Osteocyte (in vitro differentiated cells): ENCODE measurements around the gene OPCML. TPM values are rescaled to one million over a fixed set of nuclear protein-coding genes. Genes with fewer than 3 reads are reported as not detected.

Experiments used
- DNase-seq: peaks from one replicate; pipeline ENCODE4 v3.0.0; 2021; ENCODE audit warnings: mixed read lengths; ENCODE audit not compliant: unreplicated experiment; ENCODE audit errors: extremely low spot score
- H3K27ac Mint-ChIP-seq: one replicate; pipeline ENCODE4 v1.8.0; 2021; ENCODE audit warnings: mild to moderate bottlenecking, mixed read lengths; ENCODE audit not compliant: unreplicated experiment
- H3K27me3 Mint-ChIP-seq: one replicate; pipeline ENCODE4 v1.8.0; 2021; ENCODE audit warnings: mixed read lengths; ENCODE audit not compliant: unreplicated experiment
- H3K36me3 Mint-ChIP-seq: one replicate; pipeline ENCODE4 v1.8.0; 2021; ENCODE audit warnings: mixed read lengths; ENCODE audit not compliant: unreplicated experiment
- H3K4me1 Mint-ChIP-seq: one replicate; pipeline ENCODE4 v1.8.0; 2021; ENCODE audit warnings: mixed read lengths; ENCODE audit not compliant: unreplicated experiment
- H3K4me3 Mint-ChIP-seq: one replicate; pipeline ENCODE4 v1.8.0; 2021; ENCODE audit warnings: mild to moderate bottlenecking, moderate library complexity, mixed read lengths; ENCODE audit not compliant: unreplicated experiment
- H3K9me3 Mint-ChIP-seq: one replicate; pipeline ENCODE4 v1.8.0; 2021; ENCODE audit warnings: mixed read lengths; ENCODE audit not compliant: unreplicated experiment
- total RNA-seq: library from RNA; stranded (reverse); gene quantifications from 2 replicates; pipeline ENCODE4 v1.2.1, GENCODE V29; 2021
- TF ChIP-seq, protein P1 (sequence below): fragments of 200-600 bp; sonication (generic); IDR thresholded peaks from 2 replicates; pipeline ENCODE4 v1.5.0; 2021; ENCODE audit warnings: antibody characterized with exemption, mild to moderate bottlenecking, moderate library complexity

The OPCML gene
- total RNA-seq, 1 donor from 2014 or later = 0.11 TPM

DNA sequence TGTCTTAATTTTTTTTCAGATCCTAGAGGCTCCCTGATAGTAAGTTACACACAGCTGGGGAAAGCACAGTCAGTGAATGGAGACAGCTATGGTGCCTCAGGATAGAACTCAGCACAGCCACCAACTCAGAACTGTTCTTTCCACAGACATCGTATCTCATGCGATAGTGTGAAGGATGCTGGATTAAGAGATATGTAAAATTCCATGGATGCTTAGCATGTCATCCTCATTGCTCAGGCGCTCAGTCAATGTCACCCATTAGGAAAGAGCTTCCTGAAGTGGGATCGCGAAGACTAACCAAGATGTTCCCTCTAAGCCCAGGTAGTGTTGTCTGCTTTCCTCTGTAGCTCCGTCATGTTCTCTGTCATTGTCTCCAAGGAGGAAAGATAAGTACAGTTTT, 1000.4 kb downstream of the OPCML start:
- no peaks in the 10 kb centered on the region for H3K9me3 Mint-ChIP-seq
- TF ChIP-seq, protein P1, sequence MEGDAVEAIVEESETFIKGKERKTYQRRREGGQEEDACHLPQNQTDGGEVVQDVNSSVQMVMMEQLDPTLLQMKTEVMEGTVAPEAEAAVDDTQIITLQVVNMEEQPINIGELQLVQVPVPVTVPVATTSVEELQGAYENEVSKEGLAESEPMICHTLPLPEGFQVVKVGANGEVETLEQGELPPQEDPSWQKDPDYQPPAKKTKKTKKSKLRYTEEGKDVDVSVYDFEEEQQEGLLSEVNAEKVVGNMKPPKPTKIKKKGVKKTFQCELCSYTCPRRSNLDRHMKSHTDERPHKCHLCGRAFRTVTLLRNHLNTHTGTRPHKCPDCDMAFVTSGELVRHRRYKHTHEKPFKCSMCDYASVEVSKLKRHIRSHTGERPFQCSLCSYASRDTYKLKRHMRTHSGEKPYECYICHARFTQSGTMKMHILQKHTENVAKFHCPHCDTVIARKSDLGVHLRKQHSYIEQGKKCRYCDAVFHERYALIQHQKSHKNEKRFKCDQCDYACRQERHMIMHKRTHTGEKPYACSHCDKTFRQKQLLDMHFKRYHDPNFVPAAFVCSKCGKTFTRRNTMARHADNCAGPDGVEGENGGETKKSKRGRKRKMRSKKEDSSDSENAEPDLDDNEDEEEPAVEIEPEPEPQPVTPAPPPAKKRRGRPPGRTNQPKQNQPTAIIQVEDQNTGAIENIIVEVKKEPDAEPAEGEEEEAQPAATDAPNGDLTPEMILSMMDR = no peak
- H3K4me3 Mint-ChIP-seq = no peak overlapping the region
- peaks cover 29% of the 10 kb centered on the region for H3K27me3 Mint-ChIP-seq
- H3K4me1 Mint-ChIP-seq = peaks cover 15% of the 10 kb centered on the region
- DNase-seq = no peak
- no peak overlapping the region for H3K27ac Mint-ChIP-seq
- H3K36me3 Mint-ChIP-seq = no peaks in the 10 kb centered on the region

DNA sequence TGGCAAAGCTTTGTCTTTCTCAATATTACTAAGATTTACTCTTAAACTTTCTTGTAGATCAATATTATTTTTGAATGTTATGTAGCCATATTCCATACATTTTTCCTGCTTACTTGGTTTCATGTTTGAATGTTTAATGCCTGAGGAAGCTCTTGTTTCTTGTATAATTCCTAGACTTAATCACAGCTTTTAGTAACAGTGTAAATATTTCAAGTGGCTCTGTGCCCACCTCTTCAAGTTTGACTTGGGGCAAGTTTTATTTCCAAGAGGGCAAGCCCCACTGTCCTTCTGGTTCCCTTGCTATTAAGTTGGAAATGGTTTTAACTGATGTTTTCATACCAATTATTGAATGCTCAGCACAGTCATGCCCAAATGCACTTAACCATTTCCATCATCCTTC, 1004.1 kb downstream of the OPCML start:
- peaks cover 22% of the 10 kb centered on the region for H3K27me3 Mint-ChIP-seq
- DNase-seq = no peak
- no peaks in the 10 kb centered on the region for H3K36me3 Mint-ChIP-seq
- H3K9me3 Mint-ChIP-seq = no peaks in the 10 kb centered on the region
- peaks cover 15% of the 10 kb centered on the region for H3K4me1 Mint-ChIP-seq
- TF ChIP-seq, protein P1 = no peak
- H3K27ac Mint-ChIP-seq = no peak overlapping the region
- no peak overlapping the region for H3K4me3 Mint-ChIP-seq

DNA sequence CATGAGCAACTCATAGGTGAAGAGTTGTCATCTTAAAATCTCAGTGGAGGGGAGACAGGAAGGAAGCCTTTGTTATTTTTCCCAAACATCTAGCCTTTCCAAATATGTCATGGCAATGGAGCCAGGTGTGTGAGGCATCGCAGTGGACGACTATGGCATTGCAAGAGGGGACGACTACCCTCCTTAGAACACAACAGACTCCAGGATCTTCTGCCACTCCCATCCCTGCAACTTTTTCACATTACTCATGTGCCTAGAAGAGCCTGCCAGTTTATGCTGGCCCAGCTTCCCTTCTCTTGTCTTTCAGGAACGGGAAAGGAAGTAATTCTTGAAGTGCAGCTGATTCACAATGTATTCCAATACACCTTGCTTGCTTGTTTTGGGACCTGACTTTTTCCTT, 1008.4 kb downstream of the OPCML start:
- H3K36me3 Mint-ChIP-seq = no peaks in the 10 kb centered on the region
- DNase-seq = no peak
- H3K4me1 Mint-ChIP-seq = peaks cover 15% of the 10 kb centered on the region

DNA sequence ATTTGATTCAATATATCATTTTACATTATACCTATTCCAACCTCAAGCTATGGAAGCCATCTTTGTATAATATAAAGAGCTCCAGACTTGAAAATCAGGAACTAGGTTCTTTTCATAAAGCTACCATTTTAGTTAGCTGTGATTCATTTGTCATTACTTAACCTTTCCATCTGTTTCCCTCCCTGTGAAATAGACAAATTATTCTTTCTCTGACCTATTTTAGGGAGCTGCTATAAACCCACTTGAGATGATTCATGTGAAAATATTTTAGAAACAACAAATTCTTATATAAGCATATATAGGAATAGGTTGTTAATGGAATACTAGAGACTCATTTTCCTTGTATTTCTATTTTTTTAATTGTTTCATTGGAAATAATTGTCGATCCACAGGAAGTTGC, 1012.1 kb downstream of the OPCML start:
- no peaks in the 10 kb centered on the region for H3K9me3 Mint-ChIP-seq
- DNase-seq = no peak

More for the DNA sequence above, 1008.4 kb downstream of the OPCML start:
- TF ChIP-seq, protein P1 = no peak
- no peak overlapping the region for H3K27ac Mint-ChIP-seq
- no peak overlapping the region for H3K4me3 Mint-ChIP-seq
- no peaks in the 10 kb centered on the region for H3K9me3 Mint-ChIP-seq
- peaks cover 5% of the 10 kb centered on the region for H3K27me3 Mint-ChIP-seq

DNA sequence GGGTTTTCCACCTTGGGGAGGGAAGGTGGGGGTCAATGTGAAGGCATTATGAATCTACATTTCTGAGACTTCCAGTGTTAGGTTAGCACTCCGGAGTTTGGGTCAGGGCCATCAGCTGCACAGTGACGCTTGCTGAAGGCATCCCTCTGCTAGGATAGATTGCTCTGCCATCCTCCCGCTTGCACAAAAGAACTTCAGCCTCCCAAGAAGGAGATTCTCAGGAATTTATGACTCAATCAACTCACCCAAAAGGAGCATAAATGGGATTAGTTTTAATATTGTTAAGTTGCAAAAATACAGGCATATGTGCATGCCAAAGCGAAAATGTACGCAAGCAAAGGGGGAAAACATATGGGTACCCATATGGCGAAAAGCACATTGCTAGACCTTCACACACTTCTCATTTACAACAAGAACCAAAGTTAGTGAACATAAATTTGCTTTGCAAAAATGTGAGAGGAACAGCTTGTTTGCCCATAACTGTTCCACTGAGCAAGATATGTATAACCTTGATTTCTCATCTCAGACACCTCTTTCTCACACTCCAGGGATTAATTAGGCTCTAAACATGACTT, 1013.0 kb downstream of the OPCML start:
- H3K27ac Mint-ChIP-seq = no peak overlapping the region
- no peak for DNase-seq
- peaks cover 2% of the 10 kb centered on the region for H3K27me3 Mint-ChIP-seq
- H3K4me3 Mint-ChIP-seq = no peak overlapping the region
- no peaks in the 10 kb centered on the region for H3K4me1 Mint-ChIP-seq
- no peaks in the 10 kb centered on the region for H3K9me3 Mint-ChIP-seq
- TF ChIP-seq, protein P1 = no peak
- H3K36me3 Mint-ChIP-seq = no peaks in the 10 kb centered on the region

More for the DNA sequence above, 1012.1 kb downstream of the OPCML start:
- H3K4me3 Mint-ChIP-seq = no peak overlapping the region
- no peak overlapping the region for H3K27ac Mint-ChIP-seq
- peaks cover 5% of the 10 kb centered on the region for H3K27me3 Mint-ChIP-seq
- TF ChIP-seq, protein P1 = no peak
- no peaks in the 10 kb centered on the region for H3K4me1 Mint-ChIP-seq
- no peaks in the 10 kb centered on the region for H3K36me3 Mint-ChIP-seq
